ENCODE results near the gene PELI2. TPM values are rescaled to one million over a fixed set of nuclear protein-coding genes. Genes with fewer than 3 reads are reported as not detected.

Gene PELI2
- total and polyA plus RNA-seq, 2 experiments from 2014 or later = 8.0 to 24.5 TPM

DNA sequence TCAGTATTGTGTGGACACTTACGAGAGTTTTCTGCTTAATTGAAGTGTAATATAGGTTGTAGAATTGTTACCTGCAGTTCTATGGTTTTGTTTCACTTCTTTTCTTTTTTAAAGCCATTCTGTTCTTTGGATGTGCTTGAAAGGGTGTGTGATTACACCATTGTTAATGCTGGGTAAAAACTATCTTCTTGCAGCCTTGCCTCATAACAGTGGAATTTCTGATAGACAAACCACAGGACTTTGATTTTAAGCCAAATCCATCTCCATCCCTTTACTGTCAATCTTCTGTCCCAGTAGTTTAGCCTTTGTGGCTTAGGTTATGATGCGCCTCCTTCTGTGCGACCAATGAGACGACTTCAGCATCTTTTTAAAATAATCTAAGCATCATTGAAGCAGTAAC, 182.3 kb downstream of the PELI2 start (continued):
- TF ChIP-seq, protein P1, sequence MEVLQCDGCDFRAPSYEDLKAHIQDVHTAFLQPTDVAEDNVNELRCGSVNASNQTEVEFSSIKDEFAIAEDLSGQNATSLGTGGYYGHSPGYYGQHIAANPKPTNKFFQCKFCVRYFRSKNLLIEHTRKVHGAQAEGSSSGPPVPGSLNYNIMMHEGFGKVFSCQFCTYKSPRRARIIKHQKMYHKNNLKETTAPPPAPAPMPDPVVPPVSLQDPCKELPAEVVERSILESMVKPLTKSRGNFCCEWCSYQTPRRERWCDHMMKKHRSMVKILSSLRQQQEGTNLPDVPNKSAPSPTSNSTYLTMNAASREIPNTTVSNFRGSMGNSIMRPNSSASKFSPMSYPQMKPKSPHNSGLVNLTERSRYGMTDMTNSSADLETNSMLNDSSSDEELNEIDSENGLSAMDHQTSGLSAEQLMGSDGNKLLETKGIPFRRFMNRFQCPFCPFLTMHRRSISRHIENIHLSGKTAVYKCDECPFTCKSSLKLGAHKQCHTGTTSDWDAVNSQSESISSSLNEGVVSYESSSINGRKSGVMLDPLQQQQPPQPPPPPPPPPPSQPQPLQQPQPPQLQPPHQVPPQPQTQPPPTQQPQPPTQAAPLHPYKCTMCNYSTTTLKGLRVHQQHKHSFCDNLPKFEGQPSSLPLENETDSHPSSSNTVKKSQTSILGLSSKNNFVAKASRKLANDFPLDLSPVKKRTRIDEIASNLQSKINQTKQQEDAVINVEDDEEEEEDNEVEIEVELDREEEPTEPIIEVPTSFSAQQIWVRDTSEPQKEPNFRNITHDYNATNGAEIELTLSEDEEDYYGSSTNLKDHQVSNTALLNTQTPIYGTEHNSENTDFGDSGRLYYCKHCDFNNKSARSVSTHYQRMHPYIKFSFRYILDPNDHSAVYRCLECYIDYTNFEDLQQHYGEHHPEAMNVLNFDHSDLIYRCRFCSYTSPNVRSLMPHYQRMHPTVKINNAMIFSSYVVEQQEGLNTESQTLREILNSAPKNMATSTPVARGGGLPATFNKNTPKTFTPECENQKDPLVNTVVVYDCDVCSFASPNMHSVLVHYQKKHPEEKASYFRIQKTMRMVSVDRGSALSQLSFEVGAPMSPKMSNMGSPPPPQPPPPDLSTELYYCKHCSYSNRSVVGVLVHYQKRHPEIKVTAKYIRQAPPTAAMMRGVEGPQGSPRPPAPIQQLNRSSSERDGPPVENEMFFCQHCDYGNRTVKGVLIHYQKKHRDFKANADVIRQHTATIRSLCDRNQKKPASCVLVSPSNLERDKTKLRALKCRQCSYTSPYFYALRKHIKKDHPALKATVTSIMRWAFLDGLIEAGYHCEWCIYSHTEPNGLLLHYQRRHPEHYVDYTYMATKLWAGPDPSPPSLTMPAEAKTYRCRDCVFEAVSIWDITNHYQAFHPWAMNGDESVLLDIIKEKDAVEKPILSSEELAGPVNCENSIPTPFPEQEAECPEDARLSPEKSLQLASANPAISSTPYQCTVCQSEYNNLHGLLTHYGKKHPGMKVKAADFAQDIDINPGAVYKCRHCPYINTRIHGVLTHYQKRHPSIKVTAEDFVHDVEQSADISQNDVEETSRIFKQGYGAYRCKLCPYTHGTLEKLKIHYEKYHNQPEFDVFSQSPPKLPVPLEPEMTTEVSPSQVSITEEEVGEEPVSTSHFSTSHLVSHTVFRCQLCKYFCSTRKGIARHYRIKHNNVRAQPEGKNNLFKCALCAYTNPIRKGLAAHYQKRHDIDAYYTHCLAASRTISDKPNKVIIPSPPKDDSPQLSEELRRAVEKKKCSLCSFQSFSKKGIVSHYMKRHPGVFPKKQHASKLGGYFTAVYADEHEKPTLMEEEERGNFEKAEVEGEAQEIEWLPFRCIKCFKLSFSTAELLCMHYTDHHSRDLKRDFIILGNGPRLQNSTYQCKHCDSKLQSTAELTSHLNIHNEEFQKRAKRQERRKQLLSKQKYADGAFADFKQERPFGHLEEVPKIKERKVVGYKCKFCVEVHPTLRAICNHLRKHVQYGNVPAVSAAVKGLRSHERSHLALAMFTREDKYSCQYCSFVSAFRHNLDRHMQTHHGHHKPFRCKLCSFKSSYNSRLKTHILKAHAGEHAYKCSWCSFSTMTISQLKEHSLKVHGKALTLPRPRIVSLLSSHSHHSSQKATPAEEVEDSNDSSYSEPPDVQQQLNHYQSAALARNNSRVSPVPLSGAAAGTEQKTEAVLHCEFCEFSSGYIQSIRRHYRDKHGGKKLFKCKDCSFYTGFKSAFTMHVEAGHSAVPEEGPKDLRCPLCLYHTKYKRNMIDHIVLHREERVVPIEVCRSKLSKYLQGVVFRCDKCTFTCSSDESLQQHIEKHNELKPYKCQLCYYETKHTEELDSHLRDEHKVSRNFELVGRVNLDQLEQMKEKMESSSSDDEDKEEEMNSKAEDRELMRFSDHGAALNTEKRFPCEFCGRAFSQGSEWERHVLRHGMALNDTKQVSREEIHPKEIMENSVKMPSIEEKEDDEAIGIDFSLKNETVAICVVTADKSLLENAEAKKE (CRISPR knock-in tag; IDR thresholded peaks at IDR 0.05) = no peak
- TF ChIP-seq POLR2AphosphoS5 (IDR thresholded peaks at IDR 0.05; ENCODE audit: low read depth) (no peak), EZH2phosphoT487 (IDR thresholded peaks at IDR 0.05; ENCODE audit: unreplicated experiment) (no peak)

DNA sequence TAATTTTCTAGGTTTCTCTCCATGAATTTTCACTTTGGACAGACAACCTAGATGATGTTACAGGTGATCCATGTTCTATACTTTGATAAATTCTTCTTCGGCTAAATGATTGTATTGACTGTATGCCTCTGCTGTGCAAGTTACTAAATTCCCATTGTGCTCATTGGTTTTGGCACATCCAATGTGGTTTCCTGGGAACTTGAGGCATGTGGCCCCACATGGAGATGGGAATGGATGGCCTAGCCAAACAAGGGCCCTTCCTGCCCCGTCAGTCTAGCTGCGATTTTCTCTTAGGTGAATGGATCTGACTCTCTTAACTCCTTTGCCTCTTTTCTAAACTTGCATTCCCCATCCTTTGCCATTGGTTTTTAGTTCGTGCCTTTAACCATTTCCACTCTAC, 186.2 kb downstream of the PELI2 start:
- Histone ChIP-seq H3K9me2 (ENCODE audit: insufficient read depth) (peaks cover 6% of the 10 kb centered on the region; the same call in 1 of the 2 replicates), H2AFZ (no peak overlapping the region), H3K27me3 (ENCODE audit: insufficient read depth) (no peaks in the 10 kb centered on the region), H3K27ac (ENCODE audit: low read depth) (no peak overlapping the region), H3K4me1 (ENCODE audit: insufficient read depth) (no peaks in the 10 kb centered on the region), H3F3A (replicated peaks; ENCODE audit: low read depth) (no peaks in the 10 kb centered on the region), H3K4me2 (no peak overlapping the region), H3K79me2 (replicated peaks; ENCODE audit: insufficient read depth) (no peaks in the 10 kb centered on the region), H3K4me3 (no peak overlapping the region), H3K36me3 (ENCODE audit: insufficient read depth) (no peaks in the 10 kb centered on the region), H4K20me1 (replicated peaks; ENCODE audit: insufficient read depth) (no peaks in the 10 kb centered on the region)
- Mint-ChIP-seq H3K4me1 (0 out of 3 replicates have a peak, but pooled peaks cover 3% of the 10 kb centered on the region), H3K27me3 (ENCODE audit: insufficient read depth, low read depth, poor library complexity) (no peaks in the 10 kb centered on the region), H3K27ac (no peak overlapping the region), H3K36me3 (ENCODE audit: low read depth) (no peaks in the 10 kb centered on the region), H3K9me3 (no peaks in the 10 kb centered on the region), H3K4me3 (no peak overlapping the region)
- no peak for ATAC-seq
- no peak for DNase-seq (ENCODE audit: low spot score)
- no peak for TF ChIP-seq EZH2 (IDR thresholded peaks at IDR 0.05; ENCODE audit: low read depth, unreplicated experiment)

DNA sequence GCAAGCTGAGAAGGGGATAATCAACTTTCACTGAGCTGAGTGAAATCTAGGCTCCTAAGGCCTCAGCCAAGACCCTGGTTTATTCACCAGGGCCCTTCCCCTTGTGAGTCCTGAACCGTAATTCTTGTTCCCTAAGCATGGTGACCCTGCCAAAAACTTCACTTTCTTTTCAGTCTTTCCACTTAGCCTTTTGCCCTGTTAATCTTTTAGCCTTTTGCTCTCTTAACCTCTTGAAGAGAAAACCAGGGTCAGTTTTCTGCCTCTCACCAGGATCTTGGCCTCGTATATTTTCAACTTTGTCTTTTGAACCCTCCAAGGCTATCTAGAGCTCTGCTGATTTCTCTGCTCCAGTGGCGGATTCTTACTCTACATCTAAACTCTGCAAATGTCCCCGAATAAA, 191.0 kb downstream of the PELI2 start:
- Histone ChIP-seq H3K79me2 (replicated peaks; ENCODE audit: insufficient read depth) (no peaks in the 10 kb centered on the region), H3K27ac (ENCODE audit: low read depth) (no peak overlapping the region), H3K27me3 (ENCODE audit: insufficient read depth) (no peaks in the 10 kb centered on the region), H3K36me3 (ENCODE audit: insufficient read depth) (no peaks in the 10 kb centered on the region), H3K4me2 (no peak overlapping the region), H3K4me1 (ENCODE audit: insufficient read depth) (no peaks in the 10 kb centered on the region), H3K4me3 (no peak overlapping the region), H4K20me1 (replicated peaks; ENCODE audit: insufficient read depth) (no peaks in the 10 kb centered on the region), H3K9me2 (ENCODE audit: insufficient read depth) (peaks cover 5% of the 10 kb centered on the region; the same call in 1 of the 2 replicates), H3F3A (replicated peaks; ENCODE audit: low read depth) (no peaks in the 10 kb centered on the region), H2AFZ (no peak overlapping the region)
- H3K27me3 Mint-ChIP-seq (ENCODE audit: insufficient read depth, low read depth, poor library complexity) = no peaks in the 10 kb centered on the region
- H3K9me3 Mint-ChIP-seq = no peaks in the 10 kb centered on the region
- H3K4me1 Mint-ChIP-seq = no peaks in the 10 kb centered on the region
- no peak overlapping the region for H3K4me3 Mint-ChIP-seq
- H3K36me3 Mint-ChIP-seq (ENCODE audit: low read depth) = no peaks in the 10 kb centered on the region
- H3K27ac Mint-ChIP-seq = no peak overlapping the region
- ATAC-seq = no peak
- DNase-seq (ENCODE audit: low spot score) = no peak
- TF ChIP-seq JUNB (IDR thresholded peaks at IDR 0.05; ENCODE audit: unreplicated experiment) (no peak), EZH2phosphoT487 (IDR thresholded peaks at IDR 0.05; ENCODE audit: unreplicated experiment) (no peak)
- TF ChIP-seq, protein P2, sequence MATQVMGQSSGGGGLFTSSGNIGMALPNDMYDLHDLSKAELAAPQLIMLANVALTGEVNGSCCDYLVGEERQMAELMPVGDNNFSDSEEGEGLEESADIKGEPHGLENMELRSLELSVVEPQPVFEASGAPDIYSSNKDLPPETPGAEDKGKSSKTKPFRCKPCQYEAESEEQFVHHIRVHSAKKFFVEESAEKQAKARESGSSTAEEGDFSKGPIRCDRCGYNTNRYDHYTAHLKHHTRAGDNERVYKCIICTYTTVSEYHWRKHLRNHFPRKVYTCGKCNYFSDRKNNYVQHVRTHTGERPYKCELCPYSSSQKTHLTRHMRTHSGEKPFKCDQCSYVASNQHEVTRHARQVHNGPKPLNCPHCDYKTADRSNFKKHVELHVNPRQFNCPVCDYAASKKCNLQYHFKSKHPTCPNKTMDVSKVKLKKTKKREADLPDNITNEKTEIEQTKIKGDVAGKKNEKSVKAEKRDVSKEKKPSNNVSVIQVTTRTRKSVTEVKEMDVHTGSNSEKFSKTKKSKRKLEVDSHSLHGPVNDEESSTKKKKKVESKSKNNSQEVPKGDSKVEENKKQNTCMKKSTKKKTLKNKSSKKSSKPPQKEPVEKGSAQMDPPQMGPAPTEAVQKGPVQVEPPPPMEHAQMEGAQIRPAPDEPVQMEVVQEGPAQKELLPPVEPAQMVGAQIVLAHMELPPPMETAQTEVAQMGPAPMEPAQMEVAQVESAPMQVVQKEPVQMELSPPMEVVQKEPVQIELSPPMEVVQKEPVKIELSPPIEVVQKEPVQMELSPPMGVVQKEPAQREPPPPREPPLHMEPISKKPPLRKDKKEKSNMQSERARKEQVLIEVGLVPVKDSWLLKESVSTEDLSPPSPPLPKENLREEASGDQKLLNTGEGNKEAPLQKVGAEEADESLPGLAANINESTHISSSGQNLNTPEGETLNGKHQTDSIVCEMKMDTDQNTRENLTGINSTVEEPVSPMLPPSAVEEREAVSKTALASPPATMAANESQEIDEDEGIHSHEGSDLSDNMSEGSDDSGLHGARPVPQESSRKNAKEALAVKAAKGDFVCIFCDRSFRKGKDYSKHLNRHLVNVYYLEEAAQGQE (IDR thresholded peaks at IDR 0.05; ENCODE audit: unreplicated experiment) = no peak
- TF ChIP-seq, protein P3, sequence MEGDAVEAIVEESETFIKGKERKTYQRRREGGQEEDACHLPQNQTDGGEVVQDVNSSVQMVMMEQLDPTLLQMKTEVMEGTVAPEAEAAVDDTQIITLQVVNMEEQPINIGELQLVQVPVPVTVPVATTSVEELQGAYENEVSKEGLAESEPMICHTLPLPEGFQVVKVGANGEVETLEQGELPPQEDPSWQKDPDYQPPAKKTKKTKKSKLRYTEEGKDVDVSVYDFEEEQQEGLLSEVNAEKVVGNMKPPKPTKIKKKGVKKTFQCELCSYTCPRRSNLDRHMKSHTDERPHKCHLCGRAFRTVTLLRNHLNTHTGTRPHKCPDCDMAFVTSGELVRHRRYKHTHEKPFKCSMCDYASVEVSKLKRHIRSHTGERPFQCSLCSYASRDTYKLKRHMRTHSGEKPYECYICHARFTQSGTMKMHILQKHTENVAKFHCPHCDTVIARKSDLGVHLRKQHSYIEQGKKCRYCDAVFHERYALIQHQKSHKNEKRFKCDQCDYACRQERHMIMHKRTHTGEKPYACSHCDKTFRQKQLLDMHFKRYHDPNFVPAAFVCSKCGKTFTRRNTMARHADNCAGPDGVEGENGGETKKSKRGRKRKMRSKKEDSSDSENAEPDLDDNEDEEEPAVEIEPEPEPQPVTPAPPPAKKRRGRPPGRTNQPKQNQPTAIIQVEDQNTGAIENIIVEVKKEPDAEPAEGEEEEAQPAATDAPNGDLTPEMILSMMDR (conservative IDR thresholded peaks at IDR 0.05; ENCODE audit: low read depth in 2 of 2) = no peak

All from GM23338 (cell line).